Ovary (tissue), 9 donors: ENCODE results near the gene AQP4. TPM values are rescaled to one million over a fixed set of nuclear protein-coding genes. Genes with fewer than 3 reads are reported as not detected.

Experiments used
- DNase-seq, 5 donors: peaks; one replicate each; pipeline ENCODE4 v3.0.0-alpha.2; 2019 to 2020
- H3K27ac ChIP-seq, 2 donors: fragments of 200-600 bp; one replicate each; pipeline versions ENCODE4 v1.5.1 to v1.8.0; 2019 to 2022
- H3K27me3 ChIP-seq: fragments of 200-600 bp; one replicate; pipeline ENCODE4 v1.8.0; 2022
- H3K36me3 ChIP-seq: fragments of 200-600 bp; sonication (generic); one replicate; pipeline ENCODE4 v1.5.1; 2019
- H3K4me1 ChIP-seq: one replicate; pipeline ENCODE4 v1.8.1; 2013; ENCODE audit warnings: mild to moderate bottlenecking, moderate library complexity; ENCODE audit not compliant: insufficient read depth
- H3K4me3 ChIP-seq: fragments of 200-600 bp; sonication (generic); one replicate; pipeline ENCODE4 v1.5.1; 2017
- H3K9me3 ChIP-seq, 2 donors: fragments of 200-600 bp in 1 of 2; sonication (generic) in 1 of 2; one replicate each; pipeline versions ENCODE4 v1.5.1 to v1.8.1; 2013 to 2019; ENCODE audit warnings: mild to moderate bottlenecking in 1 of 2, moderate library complexity in 1 of 2
- CTCF ChIP-seq, 3 donors: fragments of 450-650 bp in 2 of 3; fragments of 200-600 bp in 1 of 3; IDR thresholded peaks; one replicate each; pipeline versions ENCODE4 v1.5.1 to v1.8.0; 2016 to 2022; ENCODE audit warnings: antibody characterized with exemption in 3 of 3, mild to moderate bottlenecking in 1 of 3
- EP300 ChIP-seq: sonication (generic); formaldehyde crosslinking; IDR thresholded peaks from one replicate; pipeline ENCODE4 v1.6.1; 2017; ENCODE audit warnings: antibody characterized with exemption
- POLR2A ChIP-seq: fragments of 450-650 bp; IDR thresholded peaks from one replicate; pipeline ENCODE4 v1.6.1; 2017; ENCODE audit warnings: antibody characterized with exemption, mild to moderate bottlenecking, moderate library complexity
- WGBS, 3 donors: extraction: QIAGEN DNeasy Blood & Tissue Kit in 1 of 3; methylation state at CpG; one replicate each; pipeline versions ENCODE4 v1.1.5 to v1.1.7; 2013 to 2017; 5-methylcytosine and 5-hydroxymethylcytosine counted together
- intact Hi-C, 4 donors: fragments of 100-400 bp; cut with DNase I; formaldehyde crosslinking; loops; one replicate each; pipeline versions ENCODE4 v1.11.0 to v1.15.1; 2022 to 2023
- polyA plus RNA-seq, 2 donors: library from polyadenylated mRNA; stranded (reverse); fragments of 200-250 nt in 1 of 2; fragments of 350-450 nt in 1 of 2; fragmentation: Illumina TruSeq in 1 of 2; extraction: RNeasy Lipid Tissue Mini Kit (QIAGEN cat#74804) in 1 of 2; gene quantifications; one replicate each; pipeline ENCODE4 v1.2.3, GENCODE V29; 2013 to 2014
- total RNA-seq, 7 donors: library from RNA; depleted of rRNA in 2 of 7; stranded (reverse); fragments of >200 nt in 2 of 7; fragmentation: NEBNext Ultra II Directional in 3 of 7; extraction: Animal tissue kit (Norgen Biotek cat#: 25700) in 3 of 7; gene quantifications; one replicate each; pipeline versions ENCODE4 v1.1.0 to v1.2.4, GENCODE V29; 2016 to 2023
- donor health status: DM: no; HTN: no; CAD: no; lungs with moderate emphysema.
- donor health status: DM: no; HTN: no; CAD: no.
- donor health status: Bipolar disorder and iron deficiency.
- donor health status: DM: yes; HTN: yes; CAD: no.
- donor health status: DM: no; HTN: no; CAD: no.
- donor health status: DM: yes; HTN: yes; CAD: no.

Gene AQP4
- total and polyA plus RNA-seq, 9 donors, result 0.34 to 27.1 (median 3.5) TPM

- intact Hi-C loops, result loop anchor here in 1 of 4 donors (10.0 kb wide), 1 partner anchor 1723 kb away; no protein-coding TSS in a partner anchor
- no peaks in the 10 kb centered on the region for H3K27me3 ChIP-seq
Measured at GRCh38 chr18:26867471-26867870, 2.0 kb upstream of the AQP4 start.

GRCh38 chr18:26864658-26865057 lies 849 bp downstream of the AQP4 start:
- Histone ChIP-seq H3K4me3 (no peak overlapping the region), H3K36me3 (no peaks in the 10 kb centered on the region), H3K9me3 (no peaks in the 10 kb centered on the region), H3K27ac (peak overlapping the region in 1 of 2 donors; percentile 20), H3K27me3 (no peaks in the 10 kb centered on the region), H3K4me1 (peaks cover 12% of the 10 kb centered on the region)
- DNase-seq, result peak in 1 of 5 donors; percentile 17
- intact Hi-C loops, result loop anchor here in 1 of 4 donors (10.0 kb wide), 1 partner anchor 1720 kb away; no protein-coding TSS in a partner anchor
- TF ChIP-seq CTCF (IDR thresholded peaks at IDR 0.05) (no peak), EP300 (no peak), POLR2A (no peak)
- 81 to 89% (median 87%) methylated on average over 7 of the region's 7 CpGs for WGBS, 3 donors

More at GRCh38 chr18:26867471-26867870, 2.0 kb upstream of the AQP4 start:
- TF ChIP-seq EP300, result no peak
- TF ChIP-seq CTCF (IDR thresholded peaks at IDR 0.05), result no peak
- TF ChIP-seq POLR2A, result no peak
- 66 to 70% (median 67%) methylated on average over 4 of the region's 4 CpGs for WGBS, 3 donors
- H3K4me3 ChIP-seq, result no peak overlapping the region
- H3K27ac ChIP-seq, result peak overlapping the region in 1 of 2 donors; percentile 20
- no peaks in the 10 kb centered on the region for H3K36me3 ChIP-seq
- DNase-seq, result peak in 1 of 5 donors; percentile 21
- no peaks in the 10 kb centered on the region for H3K9me3 ChIP-seq
- peaks cover 16% of the 10 kb centered on the region for H3K4me1 ChIP-seq

GRCh38 chr18:26863921-26864497 lies 1.5 kb downstream of the AQP4 start:
- Histone ChIP-seq H3K27ac (peak overlapping the region in 1 of 2 donors; percentile 20), H3K9me3 (no peaks in the 10 kb centered on the region), H3K27me3 (no peaks in the 10 kb centered on the region), H3K4me3 (no peak overlapping the region), H3K36me3 (no peaks in the 10 kb centered on the region), H3K4me1 (peaks cover 12% of the 10 kb centered on the region)
- WGBS, 3 donors, result 56 to 62% (median 61%) methylated on average over 9 of the region's 9 CpGs
- peak in 1 of 5 donors; percentile 20 for DNase-seq
- no peak for TF ChIP-seq EP300
- no peak for TF ChIP-seq CTCF (IDR thresholded peaks at IDR 0.05)
- TF ChIP-seq POLR2A, result no peak
- intact Hi-C loops, result loop anchor here in 1 of 4 donors (10.0 kb wide), 1 partner anchor 1719 kb away; no protein-coding TSS in a partner anchor

- Histone ChIP-seq H3K4me3 (peak overlapping the region; percentile 11), H3K4me1 (peaks cover 8% of the 10 kb centered on the region), H3K36me3 (no peaks in the 10 kb centered on the region), H3K9me3 (no peaks in the 10 kb centered on the region), H3K27ac (peak overlapping the region in 1 of 2 donors; percentile 20), H3K27me3 (no peaks in the 10 kb centered on the region)
- intact Hi-C loops, result loop anchor here in 1 of 4 donors (10.0 kb wide), 1 partner anchor 1718 kb away; no protein-coding TSS in a partner anchor
- TF ChIP-seq POLR2A, result no peak
- TF ChIP-seq CTCF (IDR thresholded peaks at IDR 0.05), result no peak
- TF ChIP-seq EP300, result no peak
- 6 to 7% (median 7%) methylated on average over 39 to 40 of the region's 40 CpGs for WGBS, 3 donors
- DNase-seq, result peak; percentile 43 to 67 (median 56)
Measured at GRCh38 chr18:26863122-26863879, 2.2 kb downstream of the AQP4 start.
